K562 (cell line): ENCODE results near the gene DAB2IP.

Experiments used
- CREB1 ChIP-seq, 2 experiments: sonication (generic) in 1 of 2; formaldehyde crosslinking in 1 of 2; IDR thresholded peaks; 2 replicates each; pipeline versions ENCODE4 v1.6.1 to v1.8.0; 2012 to 2022; ENCODE audit warnings: inconsistent platforms in 1 of 2, mild to moderate bottlenecking in 1 of 2, missing genetic modification reagents in 1 of 2, moderate library complexity in 1 of 2
- FOXK2 ChIP-seq, 2 experiments: fragments of 450-650 bp; IDR thresholded peaks in 1 of 2; conservative IDR thresholded peaks in 1 of 2; 2 replicates each; pipeline ENCODE4 v1.6.1; 2016; ENCODE audit warnings: low read depth in 2 of 2, mild to moderate bottlenecking in 1 of 2
- FOXO4 ChIP-seq: fragments of 450-650 bp; formaldehyde crosslinking; IDR thresholded peaks from 2 replicates; pipeline ENCODE4 v1.4.0; 2020; ENCODE audit warnings: mild to moderate bottlenecking, moderate library complexity
- HMG20A ChIP-seq: fragments of 450-650 bp; formaldehyde crosslinking; conservative IDR thresholded peaks from 2 replicates; pipeline ENCODE4 v1.4.0; 2020; ENCODE audit warnings: mild to moderate bottlenecking, mixed read lengths
- LARP7 ChIP-seq: fragments of 450-650 bp; IDR thresholded peaks from 2 replicates; pipeline ENCODE4 v1.6.1; 2016
- RERE ChIP-seq: sonication (generic); formaldehyde crosslinking; IDR thresholded peaks from 2 replicates; pipeline ENCODE4 v1.8.0; 2023; ENCODE audit warnings: missing genetic modification reagents, mild to moderate bottlenecking, borderline replicate concordance
- RREB1 ChIP-seq: fragments of 250-450 bp; sonication (Bioruptor Pico); IDR thresholded peaks from 2 replicates; pipeline ENCODE4 v1.4.0; 2020
- SMC3 ChIP-seq: conservative IDR thresholded peaks from 2 replicates; pipeline ENCODE4 v1.6.1; 2011; ENCODE audit warnings: low read depth, low read length, improper control_type of control experiment; ENCODE audit not compliant: insufficient read depth
- SPI1 ChIP-seq: IDR thresholded peaks from 2 replicates; pipeline ENCODE4 v1.6.1; 2011; ENCODE audit warnings: low read depth, low read length, control low read depth, borderline replicate concordance
- TRIM28 ChIP-seq: fragments of 450-650 bp; IDR thresholded peaks from 2 replicates; pipeline ENCODE4 v1.6.1; 2017
- ZNF395 ChIP-seq: fragments of 200-800 bp; sonication (Bioruptor generic); IDR thresholded peaks from 2 replicates; pipeline ENCODE4 v1.6.1; 2017; ENCODE audit warnings: missing genetic modification characterization, missing compliant biosample characterization
- ZNF639 ChIP-seq, 2 experiments: fragments of 200-800 bp in 1 of 2; sonication (Bioruptor generic) in 1 of 2; sonication (generic) in 1 of 2; formaldehyde crosslinking in 1 of 2; IDR thresholded peaks in 1 of 2; conservative IDR thresholded peaks in 1 of 2; 2 replicates each; pipeline versions ENCODE4 v1.5.0 to v1.6.1; 2016 to 2020; ENCODE audit warnings: missing compliant biosample characterization in 1 of 2, missing genetic modification characterization in 1 of 2, missing genetic modification reagents in 1 of 2

- TF ChIP-seq SPI1 (no peak), HMG20A (CRISPR knock-in tag) (no peak), RERE (no peak), CREB1 (IDR thresholded peaks at IDR 0.05) (no peak), CREB1 (CRISPR knock-in tag; IDR thresholded peaks at IDR 0.05) (no peak), TRIM28 (no peak), ZNF395 (CRISPR knock-in tag) (no peak), FOXK2 (conservative IDR thresholded peaks at IDR 0.05 in 1 of 2, IDR thresholded peaks at IDR 0.05 in 1 of 2; ENCODE audit: low read depth in 2 of 2) (no peak), RREB1 (CRISPR knock-in tag) (no peak), FOXO4 (CRISPR knock-in tag) (no peak), ZNF639 (CRISPR knock-in tag; conservative IDR thresholded peaks at IDR 0.05 in 1 of 2, IDR thresholded peaks at IDR 0.05 in 1 of 2) (no peak), LARP7 (no peak), SMC3 (no peak)
Observed at GRCh38 chr9:121648172-121648571, 3.3 kb upstream of the DAB2IP start.
